NCI-H2196 treated with DMSO at 0.1 percent for 48 hours (cell line): ENCODE measurements around the gene GRB10.

Source experiments
- DNase-seq: peaks from one replicate; lab custom pipeline; 2025; ENCODE audit not compliant: unreplicated experiment; lab: John Stamatoyannopoulos, UW

Gene GRB10

DNA sequence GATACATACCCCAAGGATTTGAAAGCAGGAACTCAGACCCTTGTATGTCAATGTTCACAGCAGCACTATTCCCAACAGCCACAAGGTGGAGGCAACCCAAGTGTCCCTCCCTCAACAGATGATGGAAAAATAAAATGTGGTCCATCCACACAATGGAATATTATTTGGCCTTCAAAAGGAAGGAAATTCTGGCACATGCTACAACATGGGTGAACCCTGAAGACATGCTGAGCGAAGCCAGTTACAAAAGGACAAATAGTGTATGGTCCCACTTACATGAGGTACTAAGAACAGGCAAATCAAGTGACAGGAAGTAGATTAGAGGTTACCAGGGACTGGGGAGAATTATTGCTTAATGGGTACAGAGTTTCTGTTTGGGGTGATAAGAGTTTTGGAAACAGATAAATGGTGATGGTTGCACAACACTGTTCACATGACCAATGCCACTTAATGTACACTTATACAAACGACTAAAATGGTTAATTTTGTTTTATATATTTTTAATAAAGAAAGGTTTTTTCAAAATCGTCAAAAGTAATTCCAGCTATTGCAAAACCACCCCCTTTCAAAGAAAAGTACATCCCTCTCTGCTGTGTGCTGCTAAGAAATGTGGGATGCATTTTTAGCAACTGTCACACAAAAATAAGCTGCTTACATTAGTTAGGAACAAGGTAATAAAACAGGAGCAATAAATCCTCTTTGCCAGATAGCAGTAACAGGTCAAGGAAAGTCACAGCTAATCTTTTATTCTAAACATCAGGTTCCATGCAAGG, 85.7 kb downstream of the GRB10 start:
- DNase-seq: no peak

DNA sequence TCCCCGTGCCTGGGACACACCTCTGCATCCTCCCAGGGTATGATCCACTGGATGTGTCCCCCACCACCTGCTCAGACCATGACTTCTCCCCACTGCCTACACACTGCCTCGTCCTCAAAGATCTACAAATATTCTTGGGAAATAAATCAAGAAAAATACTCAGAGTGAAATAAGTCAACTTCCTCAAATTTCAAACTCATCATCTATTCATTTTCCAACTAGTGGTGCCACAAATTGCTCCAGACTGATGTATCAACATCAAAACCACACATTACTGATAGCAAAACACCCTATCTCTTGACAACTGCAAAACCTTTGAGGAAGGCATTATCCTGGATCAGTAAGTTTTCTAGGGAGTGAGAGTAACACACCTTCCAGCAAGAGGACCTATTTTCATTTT, 87.7 kb downstream of the GRB10 start:
- no peak for DNase-seq

DNA sequence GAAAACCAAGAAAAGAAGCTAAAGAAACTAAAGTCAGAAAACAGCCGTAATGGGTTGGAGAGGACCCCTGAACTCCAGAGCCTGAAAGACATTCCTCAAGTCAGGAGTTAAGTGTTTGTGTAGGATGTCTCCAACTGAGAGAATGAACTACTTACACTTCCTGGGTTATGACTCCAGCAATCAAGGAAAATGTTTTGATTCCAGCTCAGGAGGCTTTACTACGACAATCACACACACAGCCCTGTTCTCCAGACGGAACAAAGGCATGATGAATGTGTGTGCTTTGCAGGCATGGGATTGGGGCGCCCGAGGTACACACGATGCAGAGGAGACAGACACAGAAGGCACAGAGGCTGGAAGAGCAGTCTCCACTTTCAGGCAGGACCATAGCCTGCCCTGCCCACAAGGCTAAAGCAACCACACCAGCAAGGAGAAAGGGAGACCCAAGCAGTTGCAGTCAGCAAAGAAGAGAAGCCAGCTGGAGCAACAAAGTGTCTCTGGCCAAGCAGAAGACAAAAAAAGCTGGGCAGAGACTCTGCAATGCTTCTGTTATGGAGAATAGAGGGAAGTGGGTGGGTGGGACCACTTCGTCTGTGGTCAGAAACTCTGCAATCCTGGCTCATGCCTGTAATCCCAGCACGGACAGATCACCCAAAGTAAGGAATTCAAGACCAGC, 89.1 kb downstream of the GRB10 start:
- DNase-seq: no peak

DNA sequence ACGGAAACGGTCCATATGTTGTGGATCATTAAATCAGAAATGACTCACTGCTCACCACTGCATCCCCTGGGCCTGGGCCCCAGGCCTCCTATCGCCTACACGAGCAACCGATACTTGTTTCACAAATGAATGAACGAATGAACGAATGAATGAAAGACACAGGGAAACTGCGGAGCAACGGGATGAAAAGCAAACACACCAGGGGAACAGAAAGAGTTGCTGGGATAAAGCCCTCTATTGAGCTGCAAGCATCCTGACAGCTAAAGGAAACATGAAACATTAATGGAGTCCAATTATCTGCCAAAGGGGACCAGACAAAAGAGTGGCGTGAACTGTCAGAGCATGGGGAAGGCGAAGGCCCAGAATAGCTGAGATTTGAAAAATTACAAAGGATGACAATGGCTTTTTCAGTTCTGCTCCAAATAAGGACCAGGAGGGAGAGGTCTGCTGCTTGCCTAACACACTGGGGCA, 92.1 kb downstream of the GRB10 start:
- no peak for DNase-seq

DNA sequence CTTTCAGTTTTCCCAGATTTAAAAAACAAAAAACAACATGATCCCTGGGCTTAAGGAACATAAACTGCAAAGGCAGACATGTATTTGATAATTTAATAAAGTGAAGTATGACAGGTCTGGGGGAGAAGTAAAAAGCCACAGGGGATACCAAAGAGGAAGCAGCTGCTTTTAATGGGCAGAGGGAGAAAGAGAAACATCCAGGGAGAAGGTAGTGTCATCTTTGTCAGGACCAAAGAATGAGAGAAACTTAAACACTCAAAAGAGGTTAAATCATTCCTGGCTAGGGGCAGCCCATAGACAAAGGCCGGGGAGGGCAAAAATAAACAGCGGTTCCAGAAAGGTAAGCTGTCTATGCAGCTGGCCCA, 94.5 kb downstream of the GRB10 start:
- DNase-seq: no peak

DNA sequence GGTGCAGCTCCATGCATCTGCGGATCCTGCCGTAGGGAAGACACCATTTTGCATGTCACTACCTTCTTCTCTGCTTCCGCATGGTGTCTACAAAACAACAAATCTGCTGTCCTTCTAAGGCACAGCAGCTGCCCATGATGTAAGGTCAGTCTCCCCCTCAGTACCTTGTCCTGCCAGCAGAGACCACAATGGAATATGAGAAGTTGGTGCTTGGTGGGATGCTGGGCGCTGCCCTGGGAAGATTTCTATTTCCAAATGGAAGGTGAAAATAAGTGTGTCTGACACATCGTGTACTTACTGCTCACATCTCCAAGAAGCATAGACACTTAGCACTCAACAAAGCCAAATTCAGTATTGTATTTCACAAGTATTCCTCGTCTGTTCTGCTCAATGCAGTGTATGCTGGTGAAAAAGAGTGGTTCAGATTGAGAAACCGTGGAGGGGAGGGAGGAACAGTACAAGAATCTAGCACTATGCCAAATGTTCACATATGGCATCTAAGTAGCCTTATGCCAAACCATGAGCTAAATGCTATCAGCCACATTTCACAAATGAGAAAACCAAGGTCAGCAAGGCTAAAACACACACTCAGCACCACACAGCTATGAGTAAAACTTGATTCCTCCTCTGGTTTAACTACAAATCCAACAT, 95.0 kb downstream of the GRB10 start:
- DNase-seq: no peak

DNA sequence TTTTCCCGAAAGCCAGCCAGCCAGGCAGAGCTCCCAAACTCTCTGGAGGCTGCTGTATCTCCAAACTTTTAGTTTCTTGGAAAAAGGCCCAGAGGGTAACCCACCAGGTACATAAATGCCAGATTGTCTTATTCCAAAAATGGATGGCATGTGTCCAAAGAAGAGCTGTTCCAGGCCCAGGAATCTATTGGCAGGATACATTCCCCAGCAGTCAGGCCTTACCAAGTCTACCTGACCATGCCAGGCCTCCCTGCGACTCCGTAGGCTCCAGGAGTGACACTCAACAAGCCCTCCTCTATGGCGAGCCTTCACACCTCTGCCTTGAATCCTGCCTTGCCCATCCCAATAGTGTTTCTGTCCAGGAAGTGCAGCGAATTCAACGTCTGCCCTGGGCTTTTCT, 95.6 kb downstream of the GRB10 start:
- DNase-seq: no peak

DNA sequence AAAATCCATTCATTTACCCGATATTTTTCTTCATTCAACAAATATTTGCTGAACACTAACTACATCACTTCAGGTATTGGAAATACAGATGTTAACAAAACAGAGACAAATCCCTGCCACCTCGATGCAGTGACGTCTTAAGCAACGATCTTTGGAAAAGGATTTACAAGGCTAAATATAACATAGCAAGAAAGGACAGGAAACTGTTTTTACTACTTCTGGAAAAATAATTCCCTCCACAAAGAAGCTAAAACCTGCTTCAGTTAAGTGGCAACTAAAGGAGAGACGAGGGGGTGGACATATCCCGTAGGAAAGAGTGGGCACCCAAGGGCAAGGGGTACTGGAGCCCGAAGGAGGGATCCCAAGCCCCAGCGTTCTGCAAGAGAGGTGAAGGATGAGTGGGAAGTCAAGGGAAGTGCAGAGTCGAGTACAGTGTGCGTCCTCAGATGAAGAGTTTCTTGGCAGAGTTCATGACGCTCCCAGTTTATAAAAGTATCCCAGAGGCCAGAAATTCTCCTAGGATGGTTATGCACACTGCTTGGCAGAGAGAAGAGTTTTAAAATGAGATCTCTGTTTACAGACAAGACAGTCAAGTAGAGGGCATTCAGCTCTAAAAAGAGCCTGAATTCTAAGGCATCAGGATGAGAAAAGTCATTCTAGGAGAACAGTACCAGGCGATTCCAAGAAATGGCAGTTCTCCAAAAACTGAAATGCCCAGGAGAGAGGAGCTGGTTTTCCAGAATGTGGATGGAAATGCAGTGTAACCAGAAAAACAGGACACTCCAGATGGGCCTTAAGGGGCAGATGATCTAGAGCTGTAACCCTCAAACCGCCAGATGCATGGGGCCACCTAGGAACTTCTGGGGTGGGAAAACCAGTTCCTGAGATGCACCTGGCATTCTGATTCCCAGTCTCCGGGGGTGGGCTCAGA, 97.3 kb downstream of the GRB10 start:
- no peak for DNase-seq

DNA sequence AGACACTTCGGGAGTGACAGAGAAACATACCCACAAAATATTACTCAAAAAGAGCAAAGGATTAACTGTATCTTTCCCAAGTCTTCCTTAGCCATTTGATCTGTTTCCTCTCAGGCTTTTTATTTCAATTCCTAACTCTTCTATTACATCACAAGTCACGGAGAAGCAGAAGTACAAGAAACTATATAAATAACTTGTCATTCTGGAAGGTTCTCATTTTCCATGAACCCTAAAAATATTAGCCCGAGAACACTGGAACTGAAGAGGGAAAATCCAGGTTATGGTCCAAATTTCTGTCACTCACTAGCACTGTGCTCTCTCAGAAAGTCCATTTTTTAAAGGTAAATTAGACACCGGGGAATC, 98.0 kb downstream of the GRB10 start:
- DNase-seq: no peak

DNA sequence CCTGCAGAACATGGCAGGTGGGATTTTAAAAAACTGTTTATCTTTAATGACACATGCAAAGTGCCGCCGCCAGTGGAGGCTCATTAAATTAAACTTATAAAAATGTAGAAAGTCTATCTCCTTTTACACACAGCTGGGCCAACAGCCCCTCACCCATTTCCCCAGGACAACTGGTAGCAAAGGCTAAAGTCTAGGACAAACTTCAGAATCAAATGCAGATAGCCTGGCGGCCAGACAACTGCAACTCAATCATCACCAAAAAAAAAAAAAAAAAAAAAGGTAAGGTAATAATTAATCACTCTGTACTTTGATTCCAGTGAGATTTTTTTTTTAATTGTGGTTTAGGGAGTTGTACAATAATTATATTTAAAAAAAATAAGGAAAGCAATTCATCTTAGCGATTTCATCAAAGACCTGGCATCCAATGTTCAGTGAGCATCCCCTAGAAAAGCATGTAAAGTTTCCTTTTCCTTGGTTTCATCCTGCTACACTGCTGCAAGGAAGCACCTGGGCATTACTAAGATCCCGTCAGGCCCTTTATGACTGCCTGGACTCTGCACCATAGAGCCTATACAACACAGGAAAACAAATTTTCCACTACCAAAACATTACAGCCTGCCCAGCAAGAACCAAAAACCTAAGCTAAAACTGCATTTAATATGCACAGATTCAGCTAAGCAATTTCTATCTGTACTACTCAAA, 98.5 kb downstream of the GRB10 start:
- no peak for DNase-seq

DNA sequence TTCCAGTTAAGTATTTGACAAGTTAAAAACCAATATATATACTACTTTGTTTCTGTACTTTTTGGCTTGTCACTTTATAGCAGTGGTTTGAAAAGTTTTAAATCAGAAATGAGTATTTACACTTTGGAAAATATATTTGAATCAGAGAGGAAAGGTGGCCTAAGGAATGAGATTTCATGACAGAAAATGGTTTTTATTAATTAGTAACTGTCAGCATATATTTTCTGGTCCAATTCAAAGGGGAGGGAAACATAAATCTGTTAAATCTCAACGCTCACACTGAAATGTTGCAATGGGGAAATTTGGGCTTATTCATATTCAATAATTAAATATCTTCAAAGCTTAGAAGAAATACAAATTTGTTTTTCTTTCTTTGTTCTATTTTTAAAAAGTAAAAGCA, 100.1 kb downstream of the GRB10 start:
- no peak for DNase-seq

DNA sequence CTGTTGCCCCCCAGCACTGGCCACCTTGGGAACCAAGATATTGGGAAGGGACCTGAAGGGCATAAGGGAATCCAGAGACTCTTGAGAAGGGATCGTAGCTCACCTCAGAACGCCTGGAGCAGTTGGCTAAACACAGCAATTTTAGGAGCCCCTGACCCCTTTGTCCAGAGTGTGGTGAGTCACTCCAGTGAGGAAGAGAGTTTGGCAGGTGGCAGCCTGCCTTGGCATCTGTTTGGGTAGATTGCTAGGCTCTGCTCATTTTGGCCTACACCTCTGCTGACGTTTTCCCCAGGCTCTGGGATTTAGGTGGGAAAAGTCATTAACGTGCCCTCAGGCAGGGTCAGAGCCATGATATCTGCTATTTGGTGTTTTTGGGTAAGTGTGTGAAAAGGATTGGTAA, 100.6 kb downstream of the GRB10 start:
- DNase-seq: no peak

DNA sequence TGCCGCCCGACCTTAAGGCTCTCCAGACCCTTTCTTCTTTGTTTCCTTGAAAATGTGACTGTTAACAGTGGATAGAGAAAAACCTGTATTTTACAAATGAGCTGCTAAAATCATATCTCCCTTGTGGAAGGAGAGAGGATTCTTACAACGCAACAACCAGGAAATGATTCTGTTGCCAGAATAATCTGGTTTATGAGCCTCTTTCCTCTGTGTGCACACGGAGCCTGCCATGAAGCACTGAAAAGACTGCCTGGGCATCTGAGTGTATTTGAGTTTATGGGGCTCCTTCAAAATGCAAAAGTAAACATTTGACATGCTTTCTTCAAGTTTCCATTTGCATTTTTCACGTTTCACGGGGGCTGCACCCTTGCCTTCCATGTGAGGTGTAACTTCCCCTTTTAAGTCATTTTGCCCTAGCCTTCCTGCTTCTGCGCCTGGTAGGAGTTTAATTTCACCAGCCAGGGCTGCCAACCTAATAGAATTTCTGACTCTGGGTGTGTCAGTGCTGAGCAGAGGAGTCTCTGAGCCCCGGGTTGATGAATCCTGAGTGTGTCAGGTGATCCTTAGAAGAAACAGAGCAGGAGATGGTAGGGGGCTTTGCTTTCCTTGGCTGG, 101.2 kb downstream of the GRB10 start:
- no peak for DNase-seq

DNA sequence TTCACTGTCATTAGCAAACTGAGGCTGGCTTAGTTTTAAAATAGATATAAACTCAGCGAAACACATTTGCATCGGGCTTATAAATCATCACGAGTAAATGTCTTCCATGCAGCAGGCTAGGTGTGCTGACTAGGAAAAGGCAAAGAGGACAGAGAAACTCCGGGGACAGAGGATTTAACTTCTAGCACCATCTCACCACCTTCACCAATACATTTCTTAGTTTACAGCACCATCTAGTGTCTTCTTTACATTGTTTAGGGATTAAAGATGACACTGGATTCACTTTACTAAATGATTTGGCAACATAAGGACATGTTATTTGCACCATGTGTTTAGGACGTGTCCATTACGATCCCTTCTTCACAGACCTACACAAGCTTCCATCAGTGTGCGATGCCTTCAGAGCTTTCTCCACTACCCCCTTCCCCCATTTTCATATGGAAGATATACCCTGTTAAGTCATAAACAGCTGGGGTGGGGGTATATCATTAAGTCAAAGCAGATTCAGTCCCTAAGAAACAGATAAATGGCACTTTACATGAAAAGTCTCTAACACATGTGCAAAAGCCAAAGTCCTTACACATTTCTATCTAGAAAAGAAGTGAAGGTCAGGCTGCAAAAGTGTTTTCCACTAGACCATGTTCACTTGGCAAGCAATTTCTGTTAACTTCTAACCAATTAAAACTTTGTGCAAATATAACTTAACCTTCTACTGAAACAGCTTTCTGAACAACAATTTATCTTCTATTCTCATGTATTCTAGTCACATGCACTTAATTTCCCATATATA, 103.3 kb downstream of the GRB10 start:
- DNase-seq: peak; percentile 60

DNA sequence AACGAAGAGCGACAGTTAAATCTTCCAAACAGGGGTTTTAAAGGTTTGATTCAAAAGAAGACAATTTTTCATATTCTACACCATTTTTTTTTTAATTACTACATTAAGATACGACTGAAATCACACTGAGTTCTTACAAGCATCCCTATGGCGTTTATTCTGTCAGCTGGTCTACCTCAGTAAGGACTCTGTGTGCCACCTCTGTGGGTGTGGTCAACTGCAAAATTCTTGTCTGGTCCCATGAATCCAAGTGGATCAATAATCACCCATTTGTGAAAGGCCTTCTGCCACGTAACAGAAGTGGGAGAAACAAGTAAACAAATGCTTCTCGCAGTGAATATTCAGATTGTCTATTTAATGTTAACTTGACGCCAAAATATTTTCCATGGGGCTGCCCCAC, 104.1 kb downstream of the GRB10 start:
- DNase-seq: no peak

DNA sequence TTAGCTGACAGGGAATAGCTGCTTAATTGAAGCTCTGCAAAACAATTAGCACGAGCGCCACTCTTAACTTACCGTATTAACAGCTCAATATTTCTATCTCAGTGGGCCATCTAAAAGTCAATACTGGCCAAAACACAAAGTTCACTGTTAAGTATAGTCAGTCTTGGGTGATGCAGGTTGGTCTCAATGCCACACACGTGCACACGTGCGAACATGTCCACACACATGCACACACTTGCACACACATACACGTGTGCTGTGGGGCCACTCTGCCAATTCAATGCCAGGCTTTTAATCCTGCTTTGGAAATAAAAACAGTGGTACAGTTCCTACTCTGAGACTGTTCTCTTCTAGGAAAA, 105.1 kb downstream of the GRB10 start:
- DNase-seq: no peak

DNA sequence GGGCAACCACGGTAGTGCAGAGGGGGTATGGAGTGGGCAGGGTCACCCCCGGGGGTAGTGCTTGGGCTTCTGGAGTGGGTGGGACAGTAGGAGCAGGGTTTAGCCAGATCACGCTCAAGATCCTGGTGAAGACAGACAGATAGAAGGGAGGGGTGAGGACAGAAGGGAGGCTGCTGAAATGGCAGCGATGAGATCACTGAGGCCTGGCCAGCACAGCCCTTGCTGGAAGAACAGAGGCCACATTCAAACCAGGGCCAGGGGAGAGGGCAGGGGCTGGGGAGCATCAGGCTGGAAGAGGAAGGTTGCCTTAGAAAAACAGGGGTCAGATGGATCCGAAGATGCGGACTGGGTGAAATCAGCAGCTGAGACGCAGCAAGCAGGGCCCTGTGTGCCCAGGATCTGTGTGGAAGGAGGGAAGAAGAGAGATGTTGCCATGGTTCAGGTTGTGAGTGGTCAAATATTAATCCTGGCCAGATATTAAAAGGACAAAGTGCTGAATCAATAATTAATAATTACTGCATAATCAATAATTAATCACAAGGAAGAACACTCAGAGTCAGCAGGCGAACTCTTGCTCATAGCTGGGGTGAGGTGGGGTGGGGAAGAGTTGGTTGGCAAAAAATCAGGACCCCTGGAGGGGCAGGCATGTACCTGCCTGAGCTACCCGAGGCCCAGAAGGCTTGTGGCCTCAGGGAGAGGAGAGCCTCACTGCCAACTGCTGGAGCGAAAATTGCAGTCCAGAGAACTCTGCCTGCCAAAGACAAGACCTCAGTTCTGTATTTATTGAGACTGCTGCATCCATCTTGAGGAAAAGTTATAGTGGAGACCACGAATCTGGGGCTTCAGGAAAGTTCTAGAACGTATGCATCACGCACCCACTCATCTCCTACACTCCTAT, 105.7 kb downstream of the GRB10 start:
- DNase-seq: no peak

DNA sequence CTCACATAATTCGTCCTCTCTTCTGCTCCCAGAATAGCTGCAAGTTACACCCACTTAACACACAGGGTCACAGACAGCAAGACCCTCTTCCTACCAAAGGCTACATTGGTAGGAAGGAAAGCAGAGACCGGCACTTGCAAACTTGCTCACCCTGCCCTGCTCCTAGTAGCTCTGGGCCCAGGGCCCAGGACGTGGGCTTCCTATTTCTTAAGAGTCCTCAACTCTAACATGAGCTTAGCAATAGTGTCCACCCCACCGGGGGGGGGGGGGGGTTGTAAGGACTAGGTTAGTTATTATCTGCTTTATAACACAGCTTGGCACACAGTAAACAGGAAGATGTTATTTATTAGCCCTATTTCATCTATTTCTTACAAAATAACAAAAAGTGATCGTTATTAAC, 106.6 kb downstream of the GRB10 start:
- DNase-seq: no peak
